CD4-positive, alpha-beta memory T cell (primary cell): ENCODE data around the gene ATOSA. TPM values are rescaled to one million over a fixed set of nuclear protein-coding genes. Genes with fewer than 3 reads are reported as not detected.

ENCODE experiments used
- CTCF ChIA-PET: fragments of 350-600 bp; sonication (Branson Sonifier 250); formaldehyde crosslinking; loops from one replicate; lab custom pipeline; 2021; ENCODE audit warnings: inconsistent platforms; ENCODE audit not compliant: partially characterized antibody; lab: Charles Lee
- POLR2A ChIA-PET: fragments of 350-600 bp; sonication (Branson Sonifier 250); formaldehyde crosslinking; loops from one replicate; lab custom pipeline; 2021; ENCODE audit not compliant: partially characterized antibody; lab: Charles Lee
- DNase-seq, 5 donors: peaks; one replicate each; pipeline versions ENCODE4 v3.0.0 to v3.0.0-alpha.2; 2020 to 2022; ENCODE audit warnings: mixed read lengths in 1 of 5
- H3K27ac ChIP-seq: one replicate; pipeline ENCODE4 v1.7.0; 2013; ENCODE audit warnings: low read depth, low read length
- H3K27me3 ChIP-seq: 2 replicates; pipeline ENCODE4 v1.7.0; 2013; ENCODE audit warnings: mild to moderate bottlenecking, low read length, moderate library complexity; ENCODE audit not compliant: insufficient read depth
- H3K36me3 ChIP-seq: 2 replicates; pipeline ENCODE4 v1.7.0; 2013; ENCODE audit warnings: mild to moderate bottlenecking, low read length, moderate library complexity; ENCODE audit not compliant: insufficient read depth
- H3K4me1 ChIP-seq: 2 replicates; pipeline ENCODE4 v1.7.0; 2013; ENCODE audit warnings: mild to moderate bottlenecking, low read length, moderate library complexity; ENCODE audit not compliant: insufficient read depth
- H3K4me3 ChIP-seq, 2 donors: one replicate each; pipeline ENCODE4 v1.7.0; 2013; ENCODE audit warnings: low read length in 2 of 2, mild to moderate bottlenecking in 1 of 2
- H3K9me3 ChIP-seq, 2 donors: one replicate each; pipeline ENCODE4 v1.7.0; 2013; ENCODE audit warnings: low read length in 2 of 2, control low read depth in 1 of 2; ENCODE audit not compliant: control insufficient read depth in 1 of 2
- H3K27ac Mint-ChIP-seq, 7 donors: one replicate each; pipeline ENCODE4 v1.8.0; 2020 to 2021; ENCODE audit warnings: mixed read lengths in 7 of 7, mild to moderate bottlenecking in 6 of 7, inconsistent platforms in 3 of 7, moderate library complexity in 3 of 7
- H3K27me3 Mint-ChIP-seq, 2 donors: one replicate each; pipeline ENCODE4 v1.8.0; 2020 to 2021; ENCODE audit warnings: mixed read lengths in 2 of 2
- H3K36me3 Mint-ChIP-seq, 2 donors: one replicate each; pipeline ENCODE4 v1.8.0; 2020 to 2021; ENCODE audit warnings: mixed read lengths in 2 of 2, inconsistent platforms in 1 of 2, mild to moderate bottlenecking in 1 of 2
- H3K4me1 Mint-ChIP-seq, 4 donors: one replicate each; pipeline ENCODE4 v1.8.0; 2020 to 2021; ENCODE audit warnings: mixed read lengths in 4 of 4, mild to moderate bottlenecking in 1 of 4
- H3K4me3 Mint-ChIP-seq, 8 donors: one replicate each; pipeline ENCODE4 v1.8.0; 2020 to 2021; ENCODE audit warnings: mixed read lengths in 8 of 8, mild to moderate bottlenecking in 7 of 8, moderate library complexity in 6 of 8, inconsistent platforms in 3 of 8
- H3K9me3 Mint-ChIP-seq, 8 donors: one replicate each; pipeline ENCODE4 v1.8.0; 2020 to 2021; ENCODE audit warnings: mixed read lengths in 8 of 8, mild to moderate bottlenecking in 5 of 8, inconsistent platforms in 3 of 8, moderate library complexity in 1 of 8
- intact Hi-C: fragments of 100-400 bp; cut with micrococcal nuclease; formaldehyde crosslinking; loops from one replicate; pipeline ENCODE4 v1.15.1; 2023
- polyA plus RNA-seq, 2 donors: library from polyadenylated mRNA; unstranded; fragments of 300-500 nt; fragmentation: Illumina TruSeq; gene quantifications; one replicate each; pipeline ENCODE4 v1.2.3, GENCODE V29; 2021
- total RNA-seq, 2 experiments: library from RNA; stranded (reverse); gene quantifications; one replicate each; pipeline ENCODE4 v1.2.3, GENCODE V29; 2021

Gene ATOSA
- total and polyA plus RNA-seq, 4 experiments from 2014 or later: 12.7 to 97.1 (median 54.7) TPM

DNA sequence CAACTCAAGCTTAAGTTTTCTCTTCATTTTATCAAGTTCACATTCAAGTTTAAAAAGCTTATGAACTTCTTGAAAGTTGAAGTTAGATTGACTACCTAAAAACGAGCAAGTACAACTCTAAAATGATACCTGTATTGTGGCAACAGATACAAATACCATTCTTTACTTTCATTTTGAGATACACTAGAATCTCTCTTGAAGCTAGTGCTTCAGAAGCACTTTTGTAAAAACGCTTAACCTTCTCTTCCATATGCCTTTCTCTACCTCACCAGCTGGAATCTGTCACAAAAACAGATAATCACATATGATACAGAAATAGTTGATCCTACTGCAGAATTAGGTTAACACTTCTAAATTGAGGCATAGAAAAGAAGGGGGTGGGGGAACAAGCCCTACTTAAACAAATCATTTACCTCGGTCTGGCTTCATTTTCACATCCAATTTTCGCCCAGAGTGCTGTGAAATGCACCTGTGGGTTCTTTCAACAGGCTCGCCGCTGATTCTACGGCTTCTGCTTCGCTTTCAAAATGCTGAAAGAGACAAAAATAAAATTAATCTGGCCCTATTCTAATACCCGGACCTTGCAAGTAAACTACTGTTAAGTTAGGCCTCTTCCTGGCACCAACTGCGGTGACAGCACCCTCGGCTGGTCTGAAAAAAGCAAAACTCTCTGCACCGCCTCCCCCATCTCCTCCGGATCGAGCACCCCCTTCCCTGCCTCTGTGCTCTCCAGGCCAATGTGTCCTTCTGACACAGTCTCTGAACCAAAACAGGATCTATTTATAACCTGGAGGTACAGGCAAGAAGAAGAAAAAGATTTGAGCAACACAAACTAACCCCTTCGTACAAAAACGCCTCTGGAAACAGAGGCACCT, 1.4 kb downstream of the ATOSA start:
- peak; percentile 61 to 66 (median 62) for DNase-seq
- peaks cover 60% of the 10 kb centered on the region for H3K4me1 ChIP-seq
- POLR2A ChIA-PET: interaction anchor here (0.7 to 4.4 kb wide), 8 partner anchors 11 to 498 kb away, joined by 3 to 49 read pairs (median 6); partner anchors contain the start of gene MYO5A

GRCh38 chr15:52674831-52675230, 4.4 kb downstream of the ATOSA start:
- ChIA-PET POLR2A (interaction anchor here (1.3 to 3.2 kb wide), 2 partner anchors 8 to 24 kb away, joined by 6 to 11 read pairs; no protein-coding TSS in a partner anchor), CTCF (interaction anchor here (1.0 to 1.5 kb wide), 5 partner anchors 11 to 418 kb away, joined by 3 to 6 read pairs (median 5); no protein-coding TSS in a partner anchor)
- DNase-seq: no peak
- intact Hi-C loops: loop anchor here (5.0 kb wide), 1 partner anchor 193 kb away; no protein-coding TSS in a partner anchor
- peaks cover 42 to 68% of the 10 kb centered on the region in 2 donors for H3K36me3 Mint-ChIP-seq
- H3K4me3 Mint-ChIP-seq: peak overlapping the region in 1 of 8 donors; percentile 43
- Histone ChIP-seq H3K36me3 (peaks cover 20% of the 10 kb centered on the region), H3K4me1 (peaks cover 51% of the 10 kb centered on the region), H3K4me3 (no peak overlapping the region), H3K27ac (no peak overlapping the region), H3K9me3 (no peaks in the 10 kb centered on the region), H3K27me3 (no peaks in the 10 kb centered on the region)
- H3K9me3 Mint-ChIP-seq: peaks cover 0 to 3% (median 0%) of the 10 kb centered on the region in 8 donors
- H3K4me1 Mint-ChIP-seq: peaks cover 29 to 73% (median 46%) of the 10 kb centered on the region in 4 donors
- H3K27me3 Mint-ChIP-seq: no peaks in the 10 kb centered on the region
- peak overlapping the region in 1 of 7 donors; percentile 57 for H3K27ac Mint-ChIP-seq

More for the DNA sequence above, 1.4 kb downstream of the ATOSA start:
- H3K36me3 Mint-ChIP-seq: peaks cover 20 to 42% of the 10 kb centered on the region in 2 donors
- peak overlapping the region; percentile 90 to 99 (median 99) for H3K4me3 Mint-ChIP-seq
- H3K27me3 Mint-ChIP-seq: no peaks in the 10 kb centered on the region
- H3K9me3 Mint-ChIP-seq: peaks cover 0 to 3% (median 0%) of the 10 kb centered on the region in 8 donors
- H3K36me3 ChIP-seq: no peaks in the 10 kb centered on the region
- H3K27me3 ChIP-seq: no peaks in the 10 kb centered on the region
- H3K27ac Mint-ChIP-seq: peak overlapping the region; percentile 93 to 100 (median 100)
- intact Hi-C loops: loop anchor here (1.0 to 5.0 kb wide), 5 partner anchors 19 to 347 kb away; no protein-coding TSS in a partner anchor
- peaks cover 29 to 77% (median 40%) of the 10 kb centered on the region in 4 donors for H3K4me1 Mint-ChIP-seq
- H3K4me3 ChIP-seq: peak overlapping the region; percentile 55 to 82
- CTCF ChIA-PET: interaction anchor here (0.7 to 6.6 kb wide), 10 partner anchors 9 to 58 kb away, joined by 3 to 62 read pairs (median 3); no protein-coding TSS in a partner anchor
- no peaks in the 10 kb centered on the region for H3K9me3 ChIP-seq
- H3K27ac ChIP-seq: peak overlapping the region; percentile 97

DNA sequence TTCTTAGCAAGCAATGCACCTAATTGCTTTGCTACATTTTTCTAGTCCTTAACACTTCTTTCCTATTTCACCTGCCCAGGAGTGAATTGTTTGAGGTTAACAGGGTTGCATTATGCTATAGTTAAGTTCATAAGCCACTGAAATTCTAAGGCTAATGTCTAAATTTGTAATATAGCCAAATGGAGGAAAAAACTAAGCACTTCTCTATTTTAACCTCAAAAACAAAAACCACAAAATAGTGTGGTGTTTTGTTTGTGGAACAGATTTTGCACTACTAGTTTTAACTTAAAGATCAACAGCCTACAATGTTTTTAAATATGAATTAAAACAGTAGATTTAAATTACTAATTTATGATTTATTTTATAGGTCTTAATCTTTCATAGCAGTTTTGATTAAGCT, 5.5 kb downstream of the ATOSA start:
- Mint-ChIP-seq H3K4me1 (peaks cover 30 to 63% (median 45%) of the 10 kb centered on the region in 4 donors), H3K36me3 (peaks cover 48 to 70% of the 10 kb centered on the region in 2 donors), H3K27me3 (no peaks in the 10 kb centered on the region), H3K4me3 (peak overlapping the region in 1 of 8 donors; percentile 43), H3K9me3 (no peaks in the 10 kb centered on the region), H3K27ac (peak overlapping the region in 1 of 7 donors; percentile 43)
- Histone ChIP-seq H3K36me3 (peaks cover 23% of the 10 kb centered on the region), H3K4me1 (peaks cover 49% of the 10 kb centered on the region), H3K27ac (no peak overlapping the region), H3K27me3 (no peaks in the 10 kb centered on the region), H3K4me3 (no peak overlapping the region), H3K9me3 (no peaks in the 10 kb centered on the region)
- intact Hi-C loops: no loop called here
- CTCF ChIA-PET: interaction anchor here (0.8 to 1.5 kb wide), 7 partner anchors 10 to 454 kb away, joined by 3 to 6 read pairs (median 4); no protein-coding TSS in a partner anchor
- POLR2A ChIA-PET: interaction anchor here (1.0 to 3.2 kb wide), 3 partner anchors 10 to 62 kb away, joined by 3 to 11 read pairs (median 6); no protein-coding TSS in a partner anchor
- no peak for DNase-seq

- peak overlapping the region in 2 of 7 donors; percentile 43 to 82 for H3K27ac Mint-ChIP-seq
- no peaks in the 10 kb centered on the region for H3K9me3 Mint-ChIP-seq
- H3K4me3 Mint-ChIP-seq: peak overlapping the region in 1 of 8 donors; percentile 0
- CTCF ChIA-PET: interaction anchor here (0.9 to 1.4 kb wide), 3 partner anchors 15 to 453 kb away, joined by 3 to 4 read pairs (median 4); no protein-coding TSS in a partner anchor
- peaks cover 48 to 67% of the 10 kb centered on the region in 2 donors for H3K36me3 Mint-ChIP-seq
- Histone ChIP-seq H3K27me3 (no peaks in the 10 kb centered on the region), H3K4me3 (no peak overlapping the region), H3K27ac (no peak overlapping the region), H3K9me3 (no peaks in the 10 kb centered on the region), H3K36me3 (peaks cover 23% of the 10 kb centered on the region), H3K4me1 (peaks cover 49% of the 10 kb centered on the region)
- intact Hi-C loops: no loop called here
- POLR2A ChIA-PET: interaction anchor here (1.5 to 3.2 kb wide), 2 partner anchors 10 to 58 kb away, joined by 6 to 11 read pairs; no protein-coding TSS in a partner anchor
- H3K4me1 Mint-ChIP-seq: peaks cover 30 to 60% (median 45%) of the 10 kb centered on the region in 4 donors
- H3K27me3 Mint-ChIP-seq: no peaks in the 10 kb centered on the region
- DNase-seq: no peak
Observed at GRCh38 chr15:52673312-52673711, 5.9 kb downstream of the ATOSA start.

GRCh38 chr15:52672661-52673060, 6.5 kb downstream of the ATOSA start:
- intact Hi-C loops: no loop called here
- H3K27ac ChIP-seq: no peak overlapping the region
- Mint-ChIP-seq H3K4me3 (no peak overlapping the region), H3K9me3 (no peaks in the 10 kb centered on the region), H3K4me1 (peaks cover 35 to 60% (median 47%) of the 10 kb centered on the region in 4 donors), H3K27me3 (no peaks in the 10 kb centered on the region), H3K36me3 (peaks cover 54 to 67% of the 10 kb centered on the region in 2 donors), H3K27ac (peak overlapping the region in 3 of 7 donors; percentile 29 to 82 (median 70))
- no peaks in the 10 kb centered on the region for H3K27me3 ChIP-seq
- CTCF ChIA-PET: interaction anchor here (0.6 to 1.4 kb wide), 2 partner anchors 58 to 342 kb away, joined by 4 read pairs; no protein-coding TSS in a partner anchor
- H3K4me1 ChIP-seq: peaks cover 47% of the 10 kb centered on the region
- H3K4me3 ChIP-seq: no peak overlapping the region
- no peaks in the 10 kb centered on the region for H3K9me3 ChIP-seq
- DNase-seq: no peak
- H3K36me3 ChIP-seq: peaks cover 29% of the 10 kb centered on the region
- POLR2A ChIA-PET: interaction anchor here (1.5 to 3.2 kb wide), 2 partner anchors 11 to 59 kb away, joined by 6 to 11 read pairs; no protein-coding TSS in a partner anchor

GRCh38 chr15:52670087-52670486, 9.1 kb downstream of the ATOSA start:
- no peak for DNase-seq
- Mint-ChIP-seq H3K36me3 (peaks cover 58 to 71% of the 10 kb centered on the region in 2 donors), H3K9me3 (no peaks in the 10 kb centered on the region), H3K4me3 (no peak overlapping the region), H3K4me1 (peaks cover 29 to 47% (median 42%) of the 10 kb centered on the region in 4 donors), H3K27ac (peak overlapping the region in 2 of 7 donors; percentile 1 to 41), H3K27me3 (no peaks in the 10 kb centered on the region)
- H3K27ac ChIP-seq: no peak overlapping the region
- H3K9me3 ChIP-seq: no peaks in the 10 kb centered on the region
- H3K36me3 ChIP-seq: peaks cover 45% of the 10 kb centered on the region
- ChIA-PET POLR2A (interaction anchor here (0.6 kb wide), 1 partner anchor 11 kb away, joined by 3 read pairs; no protein-coding TSS in a partner anchor), CTCF (interaction anchor here (1.4 kb wide), 1 partner anchor 413 kb away, joined by 4 read pairs; no protein-coding TSS in a partner anchor)
- intact Hi-C loops: no loop called here
- no peak overlapping the region for H3K4me3 ChIP-seq
- no peaks in the 10 kb centered on the region for H3K27me3 ChIP-seq
- peaks cover 21% of the 10 kb centered on the region for H3K4me1 ChIP-seq
